ENCODE data around the gene TRIM13.

- TF ChIP-seq POLR2A (IDR thresholded peaks at IDR 0.05): no peak
- TF ChIP-seq, protein P1, sequence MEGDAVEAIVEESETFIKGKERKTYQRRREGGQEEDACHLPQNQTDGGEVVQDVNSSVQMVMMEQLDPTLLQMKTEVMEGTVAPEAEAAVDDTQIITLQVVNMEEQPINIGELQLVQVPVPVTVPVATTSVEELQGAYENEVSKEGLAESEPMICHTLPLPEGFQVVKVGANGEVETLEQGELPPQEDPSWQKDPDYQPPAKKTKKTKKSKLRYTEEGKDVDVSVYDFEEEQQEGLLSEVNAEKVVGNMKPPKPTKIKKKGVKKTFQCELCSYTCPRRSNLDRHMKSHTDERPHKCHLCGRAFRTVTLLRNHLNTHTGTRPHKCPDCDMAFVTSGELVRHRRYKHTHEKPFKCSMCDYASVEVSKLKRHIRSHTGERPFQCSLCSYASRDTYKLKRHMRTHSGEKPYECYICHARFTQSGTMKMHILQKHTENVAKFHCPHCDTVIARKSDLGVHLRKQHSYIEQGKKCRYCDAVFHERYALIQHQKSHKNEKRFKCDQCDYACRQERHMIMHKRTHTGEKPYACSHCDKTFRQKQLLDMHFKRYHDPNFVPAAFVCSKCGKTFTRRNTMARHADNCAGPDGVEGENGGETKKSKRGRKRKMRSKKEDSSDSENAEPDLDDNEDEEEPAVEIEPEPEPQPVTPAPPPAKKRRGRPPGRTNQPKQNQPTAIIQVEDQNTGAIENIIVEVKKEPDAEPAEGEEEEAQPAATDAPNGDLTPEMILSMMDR (IDR thresholded peaks at IDR 0.05): no peak
Observed at GRCh38 chr13:50065712-50066111, 68.9 kb downstream of the TRIM13 start.
